ENCODE measurements around the gene ABHD16A.
A peak's percentile ranks its signal among the peaks of the same experiment; 100 is the strongest.

Gene ABHD16A

DNA sequence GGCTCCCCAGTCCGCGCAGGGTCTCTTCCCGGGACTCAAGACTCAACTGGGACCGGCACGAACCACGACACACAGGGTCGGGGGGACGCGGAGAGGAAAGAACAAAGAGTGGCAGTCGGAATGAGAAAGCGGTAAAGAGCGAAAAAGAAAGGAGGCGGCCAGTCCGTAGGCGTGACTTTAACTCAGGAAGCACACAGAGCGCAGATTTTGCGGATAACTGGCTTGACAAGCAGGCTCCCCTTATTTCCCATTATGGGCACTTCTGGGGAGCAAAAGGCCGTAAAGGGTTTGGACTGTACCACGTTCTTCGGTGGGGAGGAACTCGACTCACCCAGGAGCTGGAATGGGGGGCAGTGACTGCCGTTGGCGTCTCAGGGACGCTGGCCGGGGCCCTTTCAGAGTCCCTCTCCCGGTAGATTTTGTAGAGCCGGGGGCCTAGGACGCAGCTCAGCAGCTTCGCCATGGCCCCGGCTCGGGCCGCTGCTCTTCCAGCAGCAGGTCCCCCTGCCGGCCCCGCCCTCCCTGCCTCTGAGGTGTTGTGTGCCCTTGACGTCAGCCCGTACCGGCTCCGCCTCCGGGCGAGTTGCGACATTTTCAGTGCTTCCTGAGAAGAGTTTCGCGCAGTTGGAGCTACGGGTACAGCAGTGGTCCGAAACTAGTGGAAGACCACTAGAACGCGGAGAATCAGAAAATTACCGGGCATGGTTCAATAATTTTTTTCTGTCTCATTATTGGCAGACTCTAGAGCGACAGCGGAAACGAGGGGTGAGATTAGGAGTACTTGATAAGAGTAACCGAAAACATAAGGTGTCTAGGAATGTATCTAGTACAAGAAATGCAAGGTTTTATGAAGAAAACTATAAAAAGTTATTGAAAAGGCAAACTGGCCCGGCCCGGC is at the start of gene ABHD16A:
Gene ABHD16A, minus strand, starts transcription at position 506 of the 898 bp plus-strand sequence. Its CDS starts 43 bp downstream, at position 463.
- DNase-seq: peak; percentile 98

DNA sequence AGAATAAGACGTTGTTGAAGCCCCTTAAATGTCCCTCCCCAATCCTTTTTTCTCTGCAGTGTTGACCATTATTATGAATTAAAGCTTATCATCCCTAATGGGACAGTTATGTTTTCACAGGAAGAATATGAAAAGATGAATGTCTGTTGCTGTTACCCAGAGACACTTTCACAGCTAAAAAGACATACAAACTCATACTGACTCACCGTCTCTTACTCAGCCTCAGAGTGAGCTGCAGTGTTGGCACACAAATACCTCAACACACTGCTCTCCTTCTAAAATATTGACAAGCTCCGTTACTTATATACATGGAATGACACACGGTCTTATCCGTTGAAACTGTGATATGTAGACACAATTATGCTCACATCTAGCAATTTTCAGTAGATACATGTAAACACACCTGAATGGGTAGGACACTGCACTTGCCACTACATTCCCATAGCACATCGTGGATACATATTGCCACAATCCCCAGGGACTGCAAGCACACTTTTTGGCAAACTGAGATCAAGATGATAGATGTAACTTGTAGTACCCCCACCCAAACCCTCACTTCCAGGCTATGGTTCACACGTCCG is 49.7 kb upstream of the ABHD16A start:
- DNase-seq: no peak

DNA sequence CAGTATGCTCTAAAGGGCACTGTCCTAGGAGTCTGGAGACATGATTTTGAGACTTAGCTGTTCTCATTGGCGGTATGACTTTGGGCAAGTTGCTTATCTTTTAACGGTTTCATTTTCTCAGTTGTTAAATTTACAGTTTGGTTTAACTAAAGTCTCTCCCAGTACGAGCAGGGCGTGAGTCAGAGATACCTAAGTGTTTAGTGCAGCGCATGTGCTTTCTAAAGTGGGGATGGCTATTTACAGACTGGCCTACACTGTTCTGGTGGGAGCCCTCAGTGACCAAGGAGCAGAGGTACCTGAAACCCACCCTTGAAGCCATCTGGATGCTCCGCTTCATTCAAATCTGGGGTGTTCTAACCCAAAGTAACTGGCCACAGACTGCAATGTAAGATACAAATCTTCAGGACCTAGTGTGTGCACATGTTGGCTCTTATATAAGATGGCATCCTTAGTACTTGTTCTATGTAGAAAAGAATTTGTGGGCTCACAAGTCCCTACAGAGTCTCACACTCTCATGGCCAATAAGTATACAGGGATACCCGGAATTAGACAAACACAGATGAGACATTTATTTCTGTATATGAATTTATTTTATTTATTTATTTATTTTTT is 47.4 kb upstream of the ABHD16A start:
- no peak for DNase-seq

DNA sequence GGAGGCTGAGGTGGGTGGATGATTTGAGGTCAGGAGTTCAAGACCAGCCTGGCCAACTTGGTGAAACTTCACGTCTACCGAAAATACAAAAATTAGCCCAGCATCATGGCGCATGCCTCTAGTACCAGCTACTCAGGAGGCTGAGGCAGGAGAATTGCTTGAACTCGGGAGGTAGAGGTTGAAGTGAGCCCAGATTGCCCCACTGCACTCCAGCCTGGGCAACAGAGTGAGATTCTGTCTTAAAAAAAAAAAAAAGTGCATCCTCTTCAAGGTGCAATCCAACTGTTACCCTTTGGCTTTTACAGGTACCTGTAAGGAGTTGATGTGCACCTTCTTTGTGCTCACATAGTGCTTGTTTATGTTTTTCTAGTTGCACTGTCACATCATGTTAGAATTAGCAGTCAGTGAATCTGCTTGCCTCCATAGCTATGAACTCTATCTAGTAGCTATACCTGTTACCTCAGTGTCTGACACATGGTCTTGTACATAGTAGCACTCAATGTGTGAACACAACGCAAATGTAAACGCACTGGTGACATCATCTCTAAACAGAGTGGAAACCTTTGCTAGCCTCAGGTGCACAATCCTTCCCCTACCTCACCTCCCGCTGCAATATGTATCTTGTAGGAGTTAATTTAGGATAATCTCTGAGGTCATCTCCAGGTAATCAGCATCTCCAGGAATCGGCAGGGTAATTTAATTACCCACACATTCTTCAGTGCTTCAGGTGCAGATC is 46.3 kb upstream of the ABHD16A start:
- no peak for DNase-seq

DNA sequence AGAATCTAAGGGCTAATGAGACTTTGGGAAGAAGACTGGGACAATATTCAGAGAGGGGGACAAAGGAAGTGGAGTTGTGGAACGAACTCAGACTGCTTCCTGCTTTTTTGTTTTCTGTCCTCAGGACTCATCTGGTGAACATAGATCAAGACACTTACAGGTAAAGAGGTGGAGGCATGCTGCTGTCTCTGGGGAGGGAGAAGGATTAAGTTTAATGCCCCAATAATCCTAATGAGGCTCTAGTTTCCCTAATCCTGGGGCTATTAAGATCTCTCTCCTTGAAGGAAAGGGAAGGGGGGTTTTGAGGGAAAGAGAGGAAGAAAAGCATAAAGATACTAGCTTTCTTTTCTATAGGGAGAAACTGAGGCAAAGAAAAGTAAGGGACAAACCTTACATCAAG is 41.3 kb upstream of the ABHD16A start:
- no peak for DNase-seq

DNA sequence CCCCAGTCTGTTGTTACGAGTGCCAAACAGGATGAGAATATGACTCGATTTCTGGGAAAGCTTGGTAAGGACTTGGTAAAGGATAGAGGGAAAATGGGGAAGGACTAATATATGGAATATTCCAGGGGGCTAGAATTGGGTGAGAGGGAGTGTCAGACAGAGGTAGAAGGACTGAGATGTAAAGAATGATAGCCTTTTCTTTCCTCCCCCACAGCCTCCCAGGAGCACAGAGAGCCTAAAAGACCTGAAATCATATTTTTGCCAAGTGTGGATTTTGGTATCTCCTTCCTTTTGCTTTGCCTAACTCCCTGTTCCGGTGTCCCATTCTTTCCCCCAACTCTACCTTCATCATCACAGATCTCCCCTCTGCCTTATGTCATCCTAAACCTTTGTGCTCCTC is 39.8 kb upstream of the ABHD16A start:
- DNase-seq: no peak

DNA sequence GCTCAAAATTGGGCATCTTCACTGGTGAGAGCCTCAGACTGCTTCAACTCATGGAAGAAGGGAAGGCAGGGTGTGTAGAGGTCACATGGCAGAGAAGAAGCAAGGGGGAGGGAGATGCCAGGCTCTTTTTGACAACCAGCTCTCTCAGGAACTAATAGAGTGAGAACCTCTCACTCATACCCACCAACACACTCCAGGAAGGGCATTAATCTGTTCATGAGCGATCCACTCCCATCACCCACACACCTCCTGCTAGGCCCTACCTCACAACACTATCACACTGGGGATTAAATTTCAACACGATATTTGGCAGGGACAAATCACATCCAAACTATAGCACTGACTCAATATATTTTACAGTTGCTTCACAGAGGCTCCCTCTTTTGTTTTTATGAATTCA is 38.7 kb upstream of the ABHD16A start:
- no peak for DNase-seq

DNA sequence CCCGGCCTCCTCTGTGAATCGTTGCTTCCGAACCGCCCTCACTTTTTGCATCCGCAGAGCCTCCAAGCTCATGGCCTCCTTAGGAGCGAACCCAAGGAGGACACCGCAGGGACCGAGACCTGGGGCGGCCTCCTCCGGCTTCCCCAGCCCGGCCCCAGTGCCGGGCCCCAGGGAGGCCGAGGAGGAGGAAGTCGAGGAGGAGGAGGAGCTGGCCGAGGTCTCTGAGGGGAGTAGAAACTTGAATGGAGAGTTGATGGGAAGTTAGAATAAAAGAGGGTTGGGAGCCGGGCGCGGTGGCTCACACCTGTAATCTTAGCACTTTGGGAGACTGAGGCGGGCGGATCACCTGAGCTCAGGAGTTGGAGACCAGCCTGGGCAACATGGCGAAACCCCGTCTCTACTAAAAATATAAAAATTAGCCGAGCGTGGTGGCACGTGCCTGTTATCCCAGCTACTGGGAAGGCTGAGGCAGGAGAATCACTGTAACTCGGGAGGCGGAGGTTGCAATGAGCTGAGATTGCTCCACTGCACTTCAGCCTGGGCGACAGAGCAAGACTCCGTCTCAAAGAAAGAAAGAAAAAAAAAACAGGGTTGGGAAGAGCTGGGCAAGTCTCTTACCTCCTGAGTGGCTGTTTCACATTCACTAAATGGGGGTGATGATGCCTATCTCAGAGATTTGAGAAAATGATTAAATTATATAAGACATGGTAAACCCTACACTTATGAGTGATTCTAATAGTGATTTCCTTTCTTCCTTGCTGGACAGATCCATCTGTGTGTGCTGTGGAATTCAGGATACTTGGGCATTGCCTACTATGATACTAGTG is 37.5 kb upstream of the ABHD16A start:
- DNase-seq: no peak

DNA sequence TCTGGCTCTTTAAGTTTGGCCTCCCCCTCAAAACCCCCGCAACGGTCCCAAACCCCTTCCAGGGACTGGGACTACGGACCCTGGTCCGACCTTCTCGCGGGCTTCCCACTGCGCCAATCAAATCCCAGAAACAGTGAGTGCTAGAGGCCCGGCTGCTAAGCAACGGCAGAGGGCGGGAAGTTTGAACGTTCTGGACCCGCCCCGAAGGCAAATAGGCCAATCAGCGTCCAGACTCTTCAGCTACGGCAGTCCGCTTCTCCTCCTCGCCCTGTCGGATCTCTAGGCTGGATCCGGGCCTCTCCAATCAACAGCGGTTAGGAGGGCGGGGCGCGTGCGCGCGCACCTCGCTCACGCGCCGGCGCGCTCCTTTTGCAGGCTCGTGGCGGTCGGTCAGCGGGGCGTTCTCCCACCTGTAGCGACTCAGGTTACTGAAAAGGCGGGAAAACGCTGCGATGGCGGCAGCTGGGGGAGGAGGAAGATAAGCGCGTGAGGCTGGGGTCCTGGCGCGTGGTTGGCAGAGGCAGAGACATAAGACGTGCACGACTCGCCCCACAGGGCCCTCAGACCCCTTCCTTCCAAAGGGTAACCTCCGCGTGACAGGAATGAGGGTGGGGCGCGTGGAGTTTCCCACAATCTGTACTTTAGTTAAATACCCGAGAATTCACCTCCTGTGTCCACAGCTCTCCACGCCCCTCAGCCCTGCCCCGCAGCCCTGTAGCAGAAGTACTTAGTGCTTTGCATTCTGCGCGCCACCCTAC is 36.7 kb upstream of the ABHD16A start, which contains the start of gene MSH5:
Gene MSH5, plus strand, starts transcription at position 367 of the 758 bp plus-strand sequence. CDS start 462 bp downstream, outside the sequence.
- DNase-seq: peak; percentile 93

DNA sequence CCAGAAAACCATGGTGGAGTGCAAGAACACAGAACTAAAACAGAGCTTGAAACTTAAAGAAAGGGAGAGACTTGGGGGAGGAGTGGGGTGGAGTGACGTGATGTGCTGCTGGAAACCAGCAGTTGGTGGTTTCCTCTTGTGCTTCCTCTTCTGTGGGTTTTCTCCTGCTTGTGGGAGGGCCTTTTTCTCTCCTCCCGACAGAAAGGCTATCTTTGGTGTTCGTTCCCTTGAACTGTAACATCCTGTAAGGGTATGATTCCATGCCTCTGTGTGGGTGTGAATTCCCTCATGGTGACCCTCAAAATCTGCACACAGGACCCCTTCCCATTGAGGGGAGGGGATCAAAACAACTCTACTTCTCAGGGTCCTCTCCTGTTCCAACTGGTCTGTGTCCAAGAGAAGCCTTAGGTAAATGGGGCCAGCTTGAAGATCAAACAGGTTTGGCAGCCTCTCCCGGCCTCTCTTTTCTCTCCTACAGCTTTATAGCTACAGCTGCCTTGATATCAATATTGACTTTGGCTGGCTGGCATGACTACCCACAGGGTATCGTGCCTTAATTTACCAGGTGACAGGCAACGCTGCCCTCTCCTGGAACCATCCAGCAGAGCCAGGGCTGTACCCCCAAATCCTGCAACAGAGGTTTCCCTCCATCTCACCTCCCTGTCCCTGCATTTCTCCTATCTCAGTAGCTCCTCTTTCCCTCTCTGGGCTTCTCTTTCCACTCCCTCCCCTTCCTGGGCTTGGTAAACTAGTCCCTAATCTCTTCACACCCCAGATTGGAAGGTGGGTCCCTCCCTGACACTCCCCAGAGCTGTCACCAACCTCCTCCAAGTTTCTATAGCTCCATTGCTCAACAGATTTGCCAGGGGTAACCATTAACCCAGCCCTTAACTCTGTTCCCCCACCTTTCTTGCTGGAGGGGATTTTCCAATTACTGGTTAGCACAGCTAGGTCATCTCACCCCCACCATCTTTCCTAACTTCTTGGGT is 35.2 kb upstream of the ABHD16A start:
- peak; percentile 58 to 66 for DNase-seq

DNA sequence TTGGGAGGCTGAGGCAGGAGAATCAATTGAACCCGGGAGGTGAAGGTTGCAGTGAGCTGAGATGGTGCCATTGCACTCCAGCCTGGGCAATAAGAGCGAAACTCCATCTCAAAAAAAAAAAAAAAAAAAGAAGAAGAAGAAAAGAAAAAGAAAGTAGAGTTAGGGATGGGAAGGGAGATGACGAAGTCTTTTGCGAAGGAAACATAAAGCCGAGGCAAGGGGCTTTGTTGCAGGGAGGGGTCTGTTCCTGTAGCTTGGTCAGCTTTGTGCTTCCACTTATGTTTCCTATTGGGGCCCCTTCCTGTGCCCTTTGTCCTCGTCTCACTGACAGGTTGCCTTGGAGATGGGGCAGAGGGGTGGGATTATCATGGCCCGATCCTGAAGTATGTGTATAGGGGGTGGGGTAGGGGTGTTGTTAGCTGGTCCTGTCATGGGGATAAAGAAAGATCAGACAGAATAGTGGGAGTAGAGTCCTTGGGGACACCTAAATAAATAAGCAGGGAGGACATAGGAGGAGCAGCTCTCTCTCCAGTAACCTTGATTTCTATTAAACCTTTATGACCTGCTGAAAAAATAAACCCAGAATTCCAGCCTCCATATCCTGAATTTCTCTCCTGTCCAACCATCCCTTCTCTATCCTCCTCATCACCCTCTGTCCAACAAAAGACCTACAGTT is 34.3 kb upstream of the ABHD16A start:
- peak in 1 of 2 donors; percentile 4 for DNase-seq

DNA sequence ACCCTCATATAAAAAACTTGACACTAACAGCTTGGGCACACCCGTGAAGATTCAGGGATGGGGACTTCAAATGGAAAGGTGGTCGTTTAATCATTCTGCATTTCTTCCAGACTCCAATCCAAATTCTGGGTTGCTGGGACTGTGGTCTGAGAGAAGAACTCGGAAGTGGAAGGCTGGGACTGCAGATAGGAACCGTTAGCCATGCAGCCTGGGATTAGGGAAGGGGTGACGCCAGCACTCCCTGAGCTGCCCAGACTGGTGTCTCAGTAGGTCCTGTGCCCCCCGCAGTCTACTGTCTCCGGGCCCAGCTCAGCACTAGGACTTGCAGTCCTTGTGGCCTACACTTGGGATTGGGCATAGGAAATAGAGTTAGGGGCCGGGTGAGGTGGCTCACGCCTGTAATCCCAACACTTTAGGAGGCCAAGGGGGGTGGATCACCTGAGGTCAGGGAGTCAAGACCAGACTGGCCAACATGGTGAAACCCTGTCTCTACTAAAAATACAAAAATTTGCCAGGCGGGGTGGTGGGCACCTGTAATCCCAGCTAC is 33.7 kb upstream of the ABHD16A start:
- no peak for DNase-seq

DNA sequence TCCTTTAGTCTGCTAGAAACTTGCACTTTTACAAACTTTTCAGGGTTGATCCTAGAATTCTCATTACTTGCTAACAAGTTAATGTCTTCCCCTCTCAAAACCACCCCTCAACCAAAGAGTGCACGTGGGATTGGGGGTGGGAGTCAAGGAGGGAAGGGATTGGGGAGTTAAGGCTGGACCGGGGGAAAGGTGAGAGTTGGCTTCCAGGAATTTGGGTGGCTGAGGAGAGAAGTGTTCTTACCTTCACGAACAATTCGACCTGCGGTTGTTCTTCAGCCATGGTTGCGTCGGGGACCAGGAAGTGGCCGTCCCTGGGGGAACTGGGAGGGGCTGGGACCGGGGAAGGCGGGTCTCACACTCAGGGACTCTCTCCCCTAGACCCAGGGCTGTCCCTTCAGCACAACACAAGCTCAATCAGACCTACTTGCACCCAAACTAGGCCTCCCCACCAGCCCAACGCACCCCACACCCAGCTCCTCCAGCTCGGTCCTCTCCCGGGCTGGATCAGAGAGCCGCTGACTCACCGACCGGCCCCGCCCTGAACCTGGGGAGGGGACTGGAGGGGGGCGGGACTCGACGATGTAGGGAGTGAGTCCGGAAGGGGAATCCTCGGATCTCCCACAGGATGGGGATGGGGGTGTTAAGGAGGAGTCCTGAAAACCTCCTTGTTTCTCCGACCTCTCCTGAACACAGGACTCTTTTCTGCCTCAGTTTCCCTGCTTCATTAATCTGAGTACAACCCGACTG is 33.1 kb upstream of the ABHD16A start, which contains the start of gene CLIC1:
Gene CLIC1, minus strand, starts transcription at position 510 of the 747 bp plus-strand sequence. Its CDS starts 230 bp downstream, at position 280.
- peak; percentile 76 to 78 for DNase-seq

DNA sequence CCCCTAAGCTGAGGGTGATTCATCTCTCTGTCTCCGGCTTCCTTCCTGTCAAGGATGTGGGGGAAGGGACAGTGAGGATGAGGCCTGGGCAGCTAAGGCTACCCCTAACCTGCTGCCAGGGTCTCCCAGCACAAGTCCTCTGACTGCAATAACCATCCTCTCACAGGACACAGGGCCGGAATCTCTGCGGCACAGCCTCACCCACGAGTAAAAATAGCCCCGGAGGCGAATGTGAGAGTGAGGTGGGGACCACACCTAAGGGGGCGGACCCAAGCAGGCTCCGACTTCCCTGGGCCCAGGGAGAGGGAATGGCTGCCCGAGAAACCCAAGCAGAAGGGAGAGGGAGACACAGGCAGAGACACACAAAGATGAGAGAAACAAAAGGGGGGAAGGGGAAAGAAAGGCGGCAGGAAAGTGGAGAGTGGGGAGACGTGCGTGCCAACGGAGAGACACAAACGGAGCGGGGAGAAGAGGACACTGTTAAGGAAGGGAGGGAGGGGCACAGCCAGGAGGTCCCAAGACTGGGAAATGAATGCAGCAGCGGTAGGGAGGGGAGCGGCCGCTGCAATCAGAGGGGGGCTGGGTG is 31.8 kb upstream of the ABHD16A start:
- DNase-seq: peak; percentile 51 to 60

DNA sequence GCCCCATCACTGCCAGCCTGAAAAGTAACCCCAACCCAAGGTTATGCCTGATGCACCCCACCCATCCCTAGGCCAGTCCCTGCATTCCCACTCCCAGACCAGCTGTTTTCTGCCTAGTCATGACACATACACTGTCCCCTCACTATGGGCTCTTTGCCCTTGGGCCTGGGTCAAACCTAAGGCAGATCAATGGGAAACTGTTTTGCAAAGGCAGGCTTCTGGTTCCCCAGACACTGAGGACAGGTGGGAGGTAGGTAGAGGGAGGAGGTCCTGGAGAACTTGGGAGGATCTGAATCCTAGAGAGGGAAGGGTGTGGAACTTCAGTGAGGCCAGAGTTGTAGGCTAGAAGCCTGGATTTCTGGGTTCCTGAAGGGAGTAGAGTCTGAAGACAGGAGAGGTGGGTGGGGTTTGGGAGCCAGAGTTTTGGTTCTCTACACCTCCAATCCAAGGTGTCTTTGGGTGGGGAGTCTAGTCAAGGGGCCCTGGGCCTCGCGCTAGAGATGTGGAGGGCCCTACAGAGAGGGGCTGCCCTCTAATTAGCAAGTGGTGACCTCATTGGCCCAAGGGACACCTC is 31.2 kb upstream of the ABHD16A start:
- no peak for DNase-seq

DNA sequence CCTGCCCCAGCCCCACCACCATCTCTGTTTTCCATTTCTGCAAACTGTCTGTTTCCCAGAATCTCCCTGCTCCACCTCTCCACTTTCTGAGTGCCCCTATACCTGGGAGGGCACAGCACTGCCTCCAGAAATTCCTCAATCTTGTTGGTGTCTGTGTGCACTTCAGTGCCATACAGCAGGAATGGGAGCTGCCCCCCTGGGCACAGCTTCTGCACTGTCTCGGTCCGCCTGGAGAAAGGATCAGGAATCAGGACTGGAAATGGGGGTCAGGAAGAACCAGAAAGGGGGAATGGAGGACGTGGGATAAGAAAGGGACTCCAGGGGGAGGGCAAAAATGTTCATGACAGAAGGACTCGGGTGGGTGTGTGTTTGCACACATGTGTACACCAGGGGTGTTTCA is 30.6 kb upstream of the ABHD16A start:
- no peak for DNase-seq

DNA sequence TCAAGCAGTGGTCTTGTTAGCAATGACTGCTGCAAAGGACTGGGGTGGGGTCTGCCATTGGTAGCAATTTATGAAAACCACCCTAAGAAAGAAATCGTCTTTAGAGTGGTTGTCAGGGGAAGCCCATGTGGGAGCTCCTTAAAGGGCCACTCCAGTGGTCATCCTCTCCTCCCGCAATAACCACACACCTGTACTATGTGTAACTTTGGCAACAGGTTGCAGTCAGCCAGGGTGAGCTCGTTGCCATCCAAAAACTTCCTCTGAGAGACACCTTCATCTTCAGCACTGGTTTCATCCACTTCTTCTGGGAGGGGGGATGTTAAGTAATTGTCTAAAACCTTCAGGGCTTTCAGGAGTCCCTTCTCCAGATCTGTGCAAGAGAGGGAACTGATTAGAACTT is 28.9 kb upstream of the ABHD16A start:
- DNase-seq: no peak
